Eye (tissue), 1 donor: ENCODE results near the gene RNF126.
"Not testable (repeated sequence)": the region's sequence is repeated elsewhere in the genome, so short reads cannot be mapped to it uniquely, and the experiment has no call there.

Experiments used
- DNase-seq: peaks from one replicate; pipeline ENCODE4 v3.0.0-alpha.2; 2015

RNF126 gene

GRCh38 chr19:609004-609346 lies 54.0 kb downstream of the RNF126 start:
- DNase-seq, result no peak

GRCh38 chr19:608155-609003 lies 54.6 kb downstream of the RNF126 start:
- DNase-seq, result no peak

DNA sequence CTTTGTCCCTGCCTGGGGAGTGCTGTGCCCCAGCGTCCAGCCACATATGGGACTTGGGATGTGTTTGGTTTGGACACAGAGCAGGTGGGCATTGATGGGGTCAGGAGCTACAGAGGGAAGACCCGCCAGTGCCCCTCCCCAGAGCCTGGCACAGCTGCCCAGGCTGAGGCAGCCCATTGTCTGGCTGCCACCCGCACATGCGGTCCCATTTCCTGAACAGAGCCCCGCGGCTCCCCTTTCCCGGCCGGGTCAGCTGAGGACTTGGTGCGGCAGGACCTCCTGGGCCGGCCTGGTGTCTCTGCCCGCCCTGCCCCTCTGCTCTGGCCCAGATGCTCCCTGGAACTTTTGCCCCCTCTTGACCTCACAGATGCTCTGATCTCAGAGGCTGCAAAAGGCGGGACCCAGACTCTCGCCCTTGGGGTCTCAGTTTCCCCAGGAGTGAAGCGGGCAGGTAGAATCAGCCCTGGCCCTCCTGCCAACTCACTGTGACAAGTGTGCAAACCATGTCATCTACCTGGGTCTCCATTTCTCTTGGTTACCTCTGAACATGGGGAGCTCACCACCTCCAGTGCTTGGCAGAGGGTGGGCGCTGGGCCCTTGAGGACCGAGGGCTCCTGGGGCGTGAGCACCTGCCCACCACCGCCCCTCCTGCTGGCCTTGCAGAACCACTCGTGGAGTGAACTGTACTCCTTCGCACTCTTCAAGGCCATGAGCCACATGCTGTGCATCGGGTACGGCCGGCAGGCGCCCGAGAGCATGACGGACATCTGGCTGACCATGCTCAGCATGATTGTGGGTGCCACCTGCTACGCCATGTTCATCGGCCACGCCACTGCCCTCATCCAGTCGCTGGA lies 55.5 kb downstream of the RNF126 start:
- DNase-seq, result no peak

DNA sequence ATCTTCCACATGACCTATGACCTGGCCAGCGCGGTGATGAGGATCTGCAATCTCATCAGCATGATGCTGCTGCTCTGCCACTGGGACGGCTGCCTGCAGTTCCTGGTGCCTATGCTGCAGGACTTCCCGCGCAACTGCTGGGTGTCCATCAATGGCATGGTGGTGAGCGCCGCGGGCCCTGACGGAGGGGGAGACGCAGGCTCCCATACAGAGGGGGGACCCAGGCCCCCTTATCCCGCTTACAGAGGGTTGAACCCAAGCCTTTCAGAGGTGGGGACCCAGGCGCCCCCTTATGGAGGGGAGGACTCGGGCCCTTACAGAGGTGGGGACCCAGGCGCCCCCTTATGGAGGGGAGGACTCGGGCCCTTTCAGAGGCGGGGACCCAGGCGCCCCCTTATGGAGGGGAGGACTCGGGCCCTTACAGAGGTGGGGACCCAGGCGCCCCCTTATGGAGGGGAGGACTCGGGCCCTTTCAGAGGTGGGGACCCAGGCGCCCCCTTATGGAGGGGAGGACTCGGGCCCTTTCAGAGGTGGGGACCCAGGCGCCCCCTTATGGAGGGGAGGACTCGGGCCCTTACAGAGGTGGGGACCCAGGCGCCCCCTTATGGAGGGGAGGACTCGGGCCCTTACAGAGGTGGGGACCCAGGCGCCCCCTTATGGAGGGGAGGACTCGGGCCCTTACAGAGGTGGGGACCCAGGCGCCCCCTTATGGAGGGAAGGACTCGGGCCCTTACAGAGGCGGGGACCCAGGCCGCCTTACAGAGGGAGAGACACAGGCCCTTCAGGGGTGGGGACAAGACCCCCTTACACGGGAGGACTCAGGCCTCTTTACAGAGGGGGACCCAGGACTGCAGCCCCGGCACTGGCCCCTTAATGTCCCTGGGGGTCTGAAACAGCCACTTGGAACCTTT lies 57.7 kb downstream of the RNF126 start:
- DNase-seq, result not testable (repeated sequence)

- DNase-seq, result no peak
Observed at GRCh38 chr19:604355-604754, 58.7 kb downstream of the RNF126 start.

DNA sequence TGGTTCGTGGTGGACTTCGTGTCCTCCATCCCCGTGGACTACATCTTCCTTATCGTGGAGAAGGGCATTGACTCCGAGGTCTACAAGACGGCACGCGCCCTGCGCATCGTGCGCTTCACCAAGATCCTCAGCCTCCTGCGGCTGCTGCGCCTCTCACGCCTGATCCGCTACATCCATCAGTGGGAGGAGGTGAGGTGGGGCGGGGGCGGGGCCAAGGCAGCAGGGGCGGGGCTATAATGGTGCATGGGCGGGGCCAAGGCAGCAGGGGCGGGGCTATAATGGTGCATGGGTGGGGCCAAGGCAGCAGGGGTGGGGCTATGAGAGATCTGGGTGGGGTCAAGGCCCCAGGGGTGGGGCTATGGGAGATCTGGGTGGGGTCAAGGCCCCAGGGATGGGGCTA lies 59.2 kb downstream of the RNF126 start:
- DNase-seq, result not testable (repeated sequence)

- not testable (repeated sequence) for DNase-seq
Observed at GRCh38 chr19:603302-603639, 59.7 kb downstream of the RNF126 start.

DNA sequence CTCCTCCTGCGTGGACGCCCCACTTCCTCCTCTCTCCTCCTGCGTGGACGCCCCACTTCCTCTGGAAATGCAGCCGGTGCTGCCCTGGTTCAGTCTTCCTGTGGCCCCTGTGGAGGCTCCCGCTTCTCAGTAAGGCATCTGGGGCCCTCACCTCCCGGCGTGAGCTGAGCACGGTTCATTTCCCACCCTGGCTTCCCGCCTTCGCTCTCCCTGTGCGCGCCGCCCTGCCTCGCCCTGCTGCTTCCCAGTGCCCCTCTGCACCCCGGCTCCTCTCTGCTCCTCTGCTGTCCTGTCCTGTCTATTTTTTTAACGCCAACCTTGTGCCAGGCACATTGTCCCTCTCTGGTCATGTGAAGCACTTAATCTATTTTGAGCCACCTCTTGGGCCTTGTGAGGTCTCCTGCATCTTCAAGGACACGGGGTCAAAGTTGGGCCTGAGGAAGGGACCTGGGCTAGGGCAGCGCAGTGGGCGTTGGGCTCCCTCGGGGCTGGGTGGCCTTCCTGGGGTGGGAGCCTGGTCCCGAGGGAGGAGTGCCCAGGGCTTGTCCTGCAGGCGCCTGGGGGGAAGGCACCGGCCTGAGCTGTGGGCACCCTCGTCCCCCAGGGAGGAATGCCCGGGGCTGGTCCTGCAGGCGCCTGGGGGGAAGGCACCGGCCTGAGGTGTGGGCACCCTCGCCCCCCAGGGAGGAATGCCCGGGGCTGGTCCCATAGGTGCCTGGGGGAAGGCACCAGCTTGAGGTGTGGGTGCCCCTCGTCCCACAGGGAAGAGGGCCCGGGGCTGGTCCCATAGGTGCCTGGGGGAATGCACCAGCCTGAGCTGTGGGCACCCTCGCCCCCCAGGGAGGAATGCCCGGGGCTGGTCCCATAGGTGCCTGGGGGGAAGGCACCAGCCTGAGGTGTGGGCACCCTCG lies 60.4 kb downstream of the RNF126 start:
- DNase-seq, result no peak

- DNase-seq, result no peak
Observed at GRCh38 chr19:601790-602189, 61.2 kb downstream of the RNF126 start.

DNA sequence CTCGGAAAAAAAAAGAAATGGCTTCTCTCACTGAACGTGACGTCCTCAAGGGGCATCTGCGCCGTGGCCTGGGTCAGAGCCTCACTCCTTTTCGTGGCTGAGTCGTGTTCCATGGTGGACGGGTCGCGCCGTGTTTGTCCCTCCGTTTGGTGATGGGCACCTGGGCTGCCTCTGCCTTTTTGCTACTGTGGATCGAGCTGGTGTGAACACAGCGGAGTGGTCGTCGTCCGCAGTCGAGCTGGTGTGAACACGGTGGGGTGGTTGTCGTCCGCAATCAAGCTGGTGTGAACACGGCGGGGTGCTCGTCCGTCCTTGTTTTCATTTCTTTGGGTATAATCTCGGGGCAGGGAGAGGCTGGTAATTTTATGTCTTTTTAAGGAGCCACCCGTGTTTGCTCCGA lies 61.7 kb downstream of the RNF126 start:
- no peak for DNase-seq
